ENCODE results near the gene CDON. TPM values are rescaled to one million over a fixed set of nuclear protein-coding genes. Genes with fewer than 3 reads are reported as not detected.

The CDON gene
- total RNA-seq, 2 donors from 2014 or later = 10.4 to 17.7 TPM

DNA sequence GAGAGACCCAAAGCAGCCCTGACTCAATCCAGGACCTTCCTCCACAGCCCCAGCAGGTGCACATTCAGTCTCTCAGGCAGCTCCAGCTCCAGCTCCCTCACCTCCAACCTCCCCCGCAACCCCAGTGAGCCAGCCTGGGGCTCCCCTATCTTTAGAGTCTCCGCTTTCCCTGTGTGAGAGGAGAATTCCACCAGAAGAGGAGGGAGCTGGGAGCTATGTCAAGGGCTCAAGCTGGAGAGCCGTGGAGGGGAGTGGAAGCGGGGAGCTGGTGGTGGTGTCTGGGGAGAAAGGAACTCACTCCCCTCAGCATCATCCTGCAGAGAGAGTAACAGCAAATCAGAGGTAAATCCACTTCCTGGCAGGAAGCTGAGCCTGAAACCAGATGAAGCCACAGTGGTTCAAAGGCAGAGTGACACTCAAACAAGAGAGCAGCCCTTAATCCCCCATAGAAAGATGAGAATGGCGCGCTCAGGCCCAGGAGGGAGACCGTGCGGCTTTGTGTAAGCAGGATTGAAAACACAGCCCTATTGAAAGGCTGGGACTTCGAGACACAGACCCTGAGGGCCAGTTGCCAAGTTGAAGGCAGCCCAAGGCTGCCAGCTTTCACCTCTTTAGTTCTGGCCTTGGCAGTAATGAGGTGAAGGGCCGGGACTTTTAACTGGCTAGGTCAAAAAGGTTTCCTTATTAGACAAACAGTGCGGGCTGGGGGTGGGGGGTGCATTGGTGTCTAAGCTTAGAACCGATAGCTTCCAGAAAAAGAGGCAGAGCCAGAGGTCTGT is 21.4 kb upstream of the CDON start:
- Histone ChIP-seq H3K9me3 (no peaks in the 10 kb centered on the region), H3K27me3 (replicated peaks; ENCODE audit: insufficient read depth) (no peaks in the 10 kb centered on the region), H3K4me1 (ENCODE audit: control insufficient read depth in 1 of 2, low read depth in 2 of 2) (peaks cover 0 to 8% of the 10 kb centered on the region in 2 donors), H3K27ac (no peak overlapping the region), H3K4me3 (no peak overlapping the region), H3K36me3 (no peaks in the 10 kb centered on the region)
- ATAC-seq (ENCODE audit: insufficient number of reproducible peaks, low FRiP score, low read depth) = no peak
- TF ChIP-seq, protein P1, sequence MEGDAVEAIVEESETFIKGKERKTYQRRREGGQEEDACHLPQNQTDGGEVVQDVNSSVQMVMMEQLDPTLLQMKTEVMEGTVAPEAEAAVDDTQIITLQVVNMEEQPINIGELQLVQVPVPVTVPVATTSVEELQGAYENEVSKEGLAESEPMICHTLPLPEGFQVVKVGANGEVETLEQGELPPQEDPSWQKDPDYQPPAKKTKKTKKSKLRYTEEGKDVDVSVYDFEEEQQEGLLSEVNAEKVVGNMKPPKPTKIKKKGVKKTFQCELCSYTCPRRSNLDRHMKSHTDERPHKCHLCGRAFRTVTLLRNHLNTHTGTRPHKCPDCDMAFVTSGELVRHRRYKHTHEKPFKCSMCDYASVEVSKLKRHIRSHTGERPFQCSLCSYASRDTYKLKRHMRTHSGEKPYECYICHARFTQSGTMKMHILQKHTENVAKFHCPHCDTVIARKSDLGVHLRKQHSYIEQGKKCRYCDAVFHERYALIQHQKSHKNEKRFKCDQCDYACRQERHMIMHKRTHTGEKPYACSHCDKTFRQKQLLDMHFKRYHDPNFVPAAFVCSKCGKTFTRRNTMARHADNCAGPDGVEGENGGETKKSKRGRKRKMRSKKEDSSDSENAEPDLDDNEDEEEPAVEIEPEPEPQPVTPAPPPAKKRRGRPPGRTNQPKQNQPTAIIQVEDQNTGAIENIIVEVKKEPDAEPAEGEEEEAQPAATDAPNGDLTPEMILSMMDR (IDR thresholded peaks at IDR 0.05) = no peak
- DNase-seq (ENCODE audit: low spot score) = no peak

DNA sequence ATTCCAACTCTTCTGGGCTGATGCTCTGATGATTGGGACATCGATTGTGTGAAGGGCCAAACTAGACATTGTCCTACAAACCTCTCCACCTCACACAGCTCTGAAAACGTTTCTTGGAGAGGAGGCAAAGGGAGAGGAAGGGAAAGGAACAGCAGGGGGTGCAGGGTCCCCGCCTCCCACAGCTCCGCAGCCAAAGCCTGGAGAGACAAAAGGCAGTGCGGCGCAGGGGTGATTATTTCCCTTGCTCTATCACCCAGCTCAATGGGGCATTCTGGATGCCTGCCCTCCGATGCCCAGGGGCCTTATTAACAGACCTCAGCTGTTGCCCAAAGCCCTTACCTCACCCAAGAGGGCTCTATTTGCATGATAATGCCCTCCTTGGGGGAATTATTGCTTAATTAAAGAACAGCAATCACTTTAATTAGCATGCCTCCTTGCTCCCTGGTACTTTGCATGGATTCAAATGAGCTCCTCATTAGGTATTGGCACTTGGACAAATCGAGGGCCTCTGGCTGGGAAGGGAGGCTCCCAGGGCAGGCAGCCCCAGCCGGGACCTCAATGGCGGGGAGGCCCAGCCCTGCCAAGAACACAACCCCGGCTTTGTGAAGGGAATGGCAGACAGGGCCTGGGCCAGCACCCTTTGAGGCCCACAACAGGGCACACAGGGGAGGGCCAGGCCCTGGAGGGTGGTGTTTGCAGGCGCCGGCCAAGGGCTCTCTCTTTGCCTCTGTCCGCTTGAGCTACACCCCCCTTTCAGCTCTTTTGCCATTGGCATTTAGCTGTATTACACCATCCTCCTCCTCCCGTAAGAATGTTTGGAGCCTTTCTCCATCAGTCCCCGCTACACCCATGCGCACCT is 19.8 kb upstream of the CDON start:
- TF ChIP-seq, protein P1 (IDR thresholded peaks at IDR 0.05) = no peak
- DNase-seq (ENCODE audit: low spot score) (no peak), ATAC-seq (ENCODE audit: insufficient number of reproducible peaks, low FRiP score, low read depth) (no peak)
- Histone ChIP-seq H3K4me3 (no peak overlapping the region), H3K36me3 (no peaks in the 10 kb centered on the region), H3K4me1 (ENCODE audit: control insufficient read depth in 1 of 2, low read depth in 2 of 2) (peaks cover 0 to 8% of the 10 kb centered on the region in 2 donors), H3K27me3 (replicated peaks; ENCODE audit: insufficient read depth) (no peaks in the 10 kb centered on the region), H3K27ac (no peak overlapping the region), H3K9me3 (no peaks in the 10 kb centered on the region)

DNA sequence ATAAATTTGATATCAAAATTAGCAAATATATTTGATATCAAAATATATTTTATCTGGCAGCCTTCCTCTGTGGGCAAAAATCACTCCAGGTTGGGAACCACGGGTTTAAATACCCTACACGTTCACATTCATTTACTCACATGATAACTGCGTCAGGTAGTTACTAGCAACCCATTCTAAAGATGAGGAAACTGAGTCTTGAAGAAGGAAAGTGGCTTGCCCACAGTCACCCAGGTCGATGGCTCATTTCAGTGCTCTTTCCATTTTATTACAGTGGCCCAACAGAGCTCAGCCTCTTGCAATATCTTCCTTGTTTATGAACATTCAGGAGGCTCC is 19.2 kb upstream of the CDON start:
- Histone ChIP-seq H3K4me1 (ENCODE audit: control insufficient read depth in 1 of 2, low read depth in 2 of 2) (peaks cover 0 to 8% of the 10 kb centered on the region in 2 donors), H3K27me3 (replicated peaks; ENCODE audit: insufficient read depth) (no peaks in the 10 kb centered on the region), H3K36me3 (no peaks in the 10 kb centered on the region), H3K9me3 (no peaks in the 10 kb centered on the region), H3K4me3 (no peak overlapping the region), H3K27ac (no peak overlapping the region)
- no peak for DNase-seq (ENCODE audit: low spot score)
- no peak for ATAC-seq (ENCODE audit: insufficient number of reproducible peaks, low FRiP score, low read depth)
- TF ChIP-seq, protein P1 (IDR thresholded peaks at IDR 0.05) = no peak

DNA sequence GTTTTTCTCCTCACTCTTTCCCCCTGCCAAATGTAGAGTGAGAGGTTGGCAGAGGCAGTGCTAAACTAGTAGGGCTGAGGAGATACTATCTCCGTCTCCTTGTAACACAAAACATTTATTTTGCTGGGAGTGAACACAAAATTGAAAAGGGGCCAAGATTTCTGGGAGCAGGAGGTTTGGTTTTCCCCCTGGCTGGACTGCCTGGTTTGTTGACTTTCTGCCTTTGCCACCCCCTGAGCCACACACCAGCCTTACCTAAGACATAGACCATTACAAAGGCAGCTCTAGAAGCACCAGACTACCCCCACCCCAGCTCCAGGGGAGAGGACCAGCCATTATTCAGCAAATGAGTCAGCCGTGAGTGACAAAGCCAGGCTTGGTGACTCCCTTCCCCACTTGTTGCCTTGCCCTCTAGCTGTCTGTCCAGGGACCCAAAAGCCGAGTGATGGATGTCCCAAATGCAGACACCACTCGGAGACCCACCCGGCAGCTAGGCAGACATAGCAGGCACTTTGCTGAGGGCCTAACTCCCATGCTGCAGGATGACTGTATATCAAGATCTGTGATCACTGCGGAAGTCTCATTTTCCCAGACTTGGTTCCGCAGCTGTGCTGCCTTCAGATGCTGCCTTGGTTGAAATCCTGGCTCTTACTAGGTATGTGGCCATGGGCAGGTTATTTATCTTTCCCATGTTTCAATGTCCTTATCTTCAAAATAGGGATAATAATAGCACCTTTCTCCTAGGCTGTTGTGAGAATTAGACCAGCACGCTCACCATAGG is 17.7 kb upstream of the CDON start:
- no peak overlapping the region for H3K4me3 ChIP-seq
- TF ChIP-seq, protein P1 (IDR thresholded peaks at IDR 0.05) = no peak
- H3K27ac ChIP-seq = no peak overlapping the region

More for the DNA sequence above, 17.7 kb upstream of the CDON start:
- DNase-seq (ENCODE audit: low spot score) = no peak
- H3K9me3 ChIP-seq = no peaks in the 10 kb centered on the region
- no peak for ATAC-seq (ENCODE audit: insufficient number of reproducible peaks, low FRiP score, low read depth)
- H3K4me1 ChIP-seq (ENCODE audit: control insufficient read depth in 1 of 2, low read depth in 2 of 2) = peaks cover 0 to 8% of the 10 kb centered on the region in 2 donors
- H3K36me3 ChIP-seq = no peaks in the 10 kb centered on the region
- H3K27me3 ChIP-seq (replicated peaks; ENCODE audit: insufficient read depth) = no peaks in the 10 kb centered on the region
